Transverse colon (tissue), 4 donors: ENCODE measurements around the gene DNMT3L. TPM values are rescaled to one million over a fixed set of nuclear protein-coding genes. Genes with fewer than 3 reads are reported as not detected.

Experiments
- DNase-seq: peaks from one replicate; pipeline ENCODE4 v3.0.0-alpha.2; 2019
- H3K27ac ChIP-seq, 4 donors: fragments of 200-600 bp; sonication (generic); 2 replicates each; pipeline ENCODE4 v1.5.1; 2016 to 2018; ENCODE audit warnings: inconsistent platforms in 4 of 4
- H3K27me3 ChIP-seq: fragments of 200-600 bp; sonication (generic); 2 replicates; pipeline ENCODE4 v1.5.1; 2017; ENCODE audit warnings: inconsistent platforms
- H3K36me3 ChIP-seq, 4 donors: fragments of 200-600 bp; sonication (generic); 2 replicates each; pipeline ENCODE4 v1.5.1; 2017 to 2019; ENCODE audit warnings: inconsistent platforms in 4 of 4
- H3K4me1 ChIP-seq, 4 donors: fragments of 200-600 bp; sonication (generic); 2 replicates each; pipeline ENCODE4 v1.5.1; 2017 to 2020; ENCODE audit warnings: inconsistent platforms in 4 of 4
- H3K4me3 ChIP-seq, 4 donors: fragments of 200-600 bp; sonication (generic); 1 replicate in 1 of 4; 2 replicates in 3 of 4; pipeline versions ENCODE4 v1.5.1 to v1.6.1; 2017 to 2019; ENCODE audit warnings: inconsistent platforms in 4 of 4
- H3K9me3 ChIP-seq, 2 donors: fragments of 200-600 bp; sonication (generic); 2 replicates each; pipeline ENCODE4 v1.5.1; 2017 to 2019; ENCODE audit warnings: inconsistent platforms in 2 of 2
- CTCF ChIP-seq, 5 experiments: fragments of 200-600 bp in 3 of 5; fragments of 450-650 bp in 2 of 5; sonication (generic) in 3 of 5; IDR thresholded peaks; 1 replicate in 2 of 5; 2 replicates in 3 of 5; pipeline ENCODE4 v1.5.1; 2016 to 2017; ENCODE audit warnings: antibody characterized with exemption in 5 of 5, inconsistent platforms in 3 of 5, mild to moderate bottlenecking in 2 of 5, moderate library complexity in 1 of 5
- EP300 ChIP-seq: sonication (generic); formaldehyde crosslinking; IDR thresholded peaks from one replicate; pipeline ENCODE4 v1.6.1; 2017; ENCODE audit warnings: antibody characterized with exemption, low read depth
- POLR2A ChIP-seq: fragments of 450-650 bp; IDR thresholded peaks from one replicate; pipeline ENCODE4 v1.6.1; 2016; ENCODE audit warnings: antibody characterized with exemption, mild to moderate bottlenecking, moderate library complexity
- POLR2AphosphoS5 ChIP-seq, 3 donors: sonication (generic); formaldehyde crosslinking; IDR thresholded peaks; one replicate each; pipeline ENCODE4 v1.6.1; 2016; ENCODE audit warnings: antibody characterized with exemption in 3 of 3
- WGBS, 2 donors: methylation state at CpG; one replicate each; pipeline ENCODE4 v1.1.5; 2018; ENCODE audit warnings: low coverage in 1 of 2; 5-methylcytosine and 5-hydroxymethylcytosine counted together
- in situ Hi-C, 4 donors: fragments of 200-750 bp; cut with MboI; loops; one replicate each; pipeline versions ENCODE4 v1.15.0 to v1.15.1; 2017; ENCODE audit warnings: low sequenced_read_pairs in 3 of 4, low pct_ligation_motif_present in 1 of 4, low pct_unique_long_range_greater_than_20kb in 1 of 4
- intact Hi-C: fragments of 100-400 bp; cut with DNase I; formaldehyde crosslinking; loops from one replicate; pipeline ENCODE4 v1.15.1; 2023; ENCODE audit warnings: low total_unique reads
- total RNA-seq, 4 donors: library from RNA; depleted of rRNA; stranded (reverse); fragments of >200 nt; gene quantifications; one replicate each; pipeline ENCODE4 v1.1.0, GENCODE V29; 2016

The DNMT3L gene
- total RNA-seq, 4 donors from 2014 or later: not detected

- Histone ChIP-seq H3K9me3 (no peaks in the 10 kb centered on the region), H3K27me3 (peaks cover 20% of the 10 kb centered on the region), H3K27ac (no peak overlapping the region), H3K4me3 (no peak overlapping the region), H3K4me1 (no peaks in the 10 kb centered on the region), H3K36me3 (no peaks in the 10 kb centered on the region)
- no peak for DNase-seq
- WGBS, 2 donors: 100% methylated on average over 5 of the region's 9 CpGs; no CpG with 5 or more reads in 1 of the 2 donors
- TF ChIP-seq POLR2A (no peak), POLR2AphosphoS5 (IDR thresholded peaks at IDR 0.05) (no peak), EP300 (no peak), CTCF (IDR thresholded peaks at IDR 0.05) (no peak)
- intact Hi-C loops (no loop called here), in situ Hi-C loops (no loop called here)
Measured at GRCh38 chr21:44281801-44282200, 20.1 kb upstream of the DNMT3L start.

GRCh38 chr21:44279354-44280260 is 17.9 kb upstream of the DNMT3L start:
- no peaks in the 10 kb centered on the region for H3K4me1 ChIP-seq
- intact Hi-C loops (no loop called here), in situ Hi-C loops (no loop called here)
- WGBS, 2 donors: 58 to 84% methylated on average over 3 to 19 of the region's 19 CpGs
- TF ChIP-seq POLR2AphosphoS5 (IDR thresholded peaks at IDR 0.05): no peak
- TF ChIP-seq EP300: no peak
- no peak for TF ChIP-seq POLR2A
- TF ChIP-seq CTCF (IDR thresholded peaks at IDR 0.05): no peak
- H3K4me3 ChIP-seq: no peak overlapping the region
- H3K27me3 ChIP-seq: no peaks in the 10 kb centered on the region
- no peak overlapping the region for H3K27ac ChIP-seq
- no peaks in the 10 kb centered on the region for H3K9me3 ChIP-seq
- DNase-seq: no peak
- no peaks in the 10 kb centered on the region for H3K36me3 ChIP-seq

- no peak overlapping the region for H3K27ac ChIP-seq
- no peak for DNase-seq
- H3K36me3 ChIP-seq: no peaks in the 10 kb centered on the region
- no peak overlapping the region for H3K4me3 ChIP-seq
- intact Hi-C loops: no loop called here
- in situ Hi-C loops: no loop called here
- TF ChIP-seq POLR2A (no peak), POLR2AphosphoS5 (IDR thresholded peaks at IDR 0.05) (no peak), EP300 (no peak), CTCF (IDR thresholded peaks at IDR 0.05) (no peak)
- no peaks in the 10 kb centered on the region for H3K27me3 ChIP-seq
- H3K9me3 ChIP-seq: no peaks in the 10 kb centered on the region
- no peaks in the 10 kb centered on the region for H3K4me1 ChIP-seq
- 29 to 50% methylated on average over 2 to 5 of the region's 5 CpGs for WGBS, 2 donors
Measured at GRCh38 chr21:44275041-44275440, 13.3 kb upstream of the DNMT3L start.

- H3K4me3 ChIP-seq: no peak overlapping the region
- 84% methylated on average over 6 of the region's 7 CpGs; no CpG with 5 or more reads in 1 of the 2 donors for WGBS, 2 donors
- no peaks in the 10 kb centered on the region for H3K9me3 ChIP-seq
- in situ Hi-C loops (loop anchor here in 1 of 4 donors (25.0 kb wide), 3 partner anchors 89 to 236 kb away; partner anchors contain the start of genes LRRC3 and TRPM2), intact Hi-C loops (no loop called here)
- H3K27ac ChIP-seq: no peak overlapping the region
- TF ChIP-seq POLR2A (no peak), EP300 (no peak)
- no peak for DNase-seq
- H3K27me3 ChIP-seq: no peaks in the 10 kb centered on the region
- H3K4me1 ChIP-seq: no peaks in the 10 kb centered on the region
- no peaks in the 10 kb centered on the region for H3K36me3 ChIP-seq
Measured at GRCh38 chr21:44273046-44273445, 11.3 kb upstream of the DNMT3L start.
